Psoas muscle (tissue), 8 donors: Measurements from ENCODE around the gene PROKR2. TPM values are rescaled to one million over a fixed set of nuclear protein-coding genes. Genes with fewer than 3 reads are reported as not detected.

Experiments
- ATAC-seq, 4 donors: fragments of 200-7000 bp; cut with Tn5 transposase; one replicate each; pipeline ENCODE4 v1.9.1; 2020; ENCODE audit warnings: moderate library complexity in 3 of 4, mild to moderate bottlenecking in 2 of 4
- DNase-seq, 2 donors: peaks; one replicate each; pipeline ENCODE4 v3.0.0-alpha.2; 2020
- H3K27ac ChIP-seq: fragments of 200-600 bp; one replicate; pipeline ENCODE4 v1.8.0; 2022
- H3K27me3 ChIP-seq, 3 donors: fragments of 200-600 bp in 1 of 3; one replicate each; pipeline versions ENCODE4 v1.6.1 to v1.8.0; 2013 to 2022; ENCODE audit warnings: low read length in 2 of 3, mild to moderate bottlenecking in 2 of 3, moderate library complexity in 1 of 3; ENCODE audit not compliant: insufficient read depth in 3 of 3
- H3K36me3 ChIP-seq, 2 donors: fragments of 200-600 bp in 1 of 2; one replicate each; pipeline versions ENCODE4 v1.6.1 to v1.8.0; 2013 to 2022; ENCODE audit warnings: low read depth in 1 of 2, mild to moderate bottlenecking in 1 of 2, moderate library complexity in 1 of 2; ENCODE audit not compliant: insufficient read depth in 1 of 2
- H3K4me1 ChIP-seq: fragments of 200-600 bp; one replicate; pipeline ENCODE4 v1.8.0; 2022
- H3K4me3 ChIP-seq: fragments of 200-600 bp; one replicate; pipeline ENCODE4 v1.8.0; 2022; ENCODE audit warnings: mild to moderate bottlenecking
- H3K9me3 ChIP-seq: fragments of 200-600 bp; one replicate; pipeline ENCODE4 v1.8.0; 2022
- CTCF ChIP-seq: fragments of 200-600 bp; IDR thresholded peaks from one replicate; pipeline ENCODE4 v1.8.0; 2022; ENCODE audit warnings: antibody characterized with exemption
- WGBS, 3 donors: extraction: QIAGEN DNeasy Blood & Tissue Kit; methylation state at CpG; one replicate each; pipeline versions ENCODE4 v1.1.6 to v1.1.7; 2013; 5-methylcytosine and 5-hydroxymethylcytosine counted together
- intact Hi-C, 2 donors: fragments of 100-400 bp; cut with DNase I; formaldehyde crosslinking; loops; one replicate each; pipeline versions ENCODE4 v1.11.0 to v1.14.2; 2022
- polyA plus RNA-seq, 3 donors: library from polyadenylated mRNA; stranded (reverse); fragments of 200-250 nt; gene quantifications; one replicate each; pipeline ENCODE4 v1.2.3, GENCODE V29; 2013
- total RNA-seq, 4 donors: library from RNA; stranded (reverse); fragmentation: NEBNext Ultra II Directional in 2 of 4; extraction: Animal tissue kit (Norgen Biotek cat#: 25700) in 2 of 4; gene quantifications; one replicate each; pipeline versions ENCODE4 v1.2.1 to v1.2.4, GENCODE V29; 2021 to 2023
- donor health status: healthy with polysubstance abuse.
- donor health status: DM: no; HTN: no; CAD: no; lungs with moderate emphysema.
- donor health status: Bipolar disorder and iron deficiency.
- donor health status: healthy.
- donor health status: DM: yes; HTN: yes; CAD: no.
- donor health status: DM: no; HTN: no; CAD: no.
- donor health status: DM: no; HTN: no; CAD: no.
- donor health status: DM: yes; HTN: yes; CAD: no.

PROKR2 gene
- total and polyA plus RNA-seq, 7 donors = not detected

- H3K4me3 ChIP-seq = no peak overlapping the region
- TF ChIP-seq CTCF = no peak
- H3K9me3 ChIP-seq = no peaks in the 10 kb centered on the region
- DNase-seq = no peak
- H3K27me3 ChIP-seq = no peaks in the 10 kb centered on the region
- no peaks in the 10 kb centered on the region for H3K4me1 ChIP-seq
- intact Hi-C loops = no loop called here
- ATAC-seq = no peak
- H3K27ac ChIP-seq = no peak overlapping the region
- 60 to 79% (median 74%) methylated on average over 5 of the region's 5 CpGs for WGBS, 3 donors
- H3K36me3 ChIP-seq = no peaks in the 10 kb centered on the region
Observed at GRCh38 chr20:5298811-5299210, 17.9 kb downstream of the PROKR2 start.

GRCh38 chr20:5297280-5298004, 19.3 kb downstream of the PROKR2 start:
- TF ChIP-seq CTCF = no peak
- no peaks in the 10 kb centered on the region for H3K27me3 ChIP-seq
- H3K9me3 ChIP-seq = no peaks in the 10 kb centered on the region
- no peak overlapping the region for H3K27ac ChIP-seq
- H3K4me1 ChIP-seq = no peaks in the 10 kb centered on the region
- intact Hi-C loops = no loop called here
- DNase-seq (no peak), ATAC-seq (no peak)
- H3K4me3 ChIP-seq = no peak overlapping the region
- 37 to 39% (median 39%) methylated on average over 11 of the region's 11 CpGs for WGBS, 3 donors
- no peaks in the 10 kb centered on the region for H3K36me3 ChIP-seq

GRCh38 chr20:5290596-5290995, 26.2 kb downstream of the PROKR2 start:
- Histone ChIP-seq H3K9me3 (peaks cover 11% of the 10 kb centered on the region), H3K36me3 (no peaks in the 10 kb centered on the region), H3K27me3 (no peaks in the 10 kb centered on the region), H3K4me1 (no peaks in the 10 kb centered on the region), H3K4me3 (no peak overlapping the region), H3K27ac (no peak overlapping the region)
- intact Hi-C loops = no loop called here
- DNase-seq (no peak), ATAC-seq (no peak)
- TF ChIP-seq CTCF = no peak
- 75 to 82% (median 79%) methylated on average over 6 of the region's 6 CpGs for WGBS, 3 donors

GRCh38 chr20:5282561-5282960, 34.2 kb downstream of the PROKR2 start:
- 55 to 74% (median 64%) methylated on average over 4 of the region's 4 CpGs for WGBS, 3 donors

More at GRCh38 chr20:5282561-5282960, 34.2 kb downstream of the PROKR2 start:
- ATAC-seq = no peak
- DNase-seq = no peak
- Histone ChIP-seq H3K27me3 (peaks cover 0 to 2% (median 0%) of the 10 kb centered on the region in 3 donors), H3K27ac (no peak overlapping the region), H3K9me3 (peaks cover 11% of the 10 kb centered on the region), H3K36me3 (no peaks in the 10 kb centered on the region), H3K4me3 (no peak overlapping the region), H3K4me1 (no peaks in the 10 kb centered on the region)
- intact Hi-C loops = no loop called here
- TF ChIP-seq CTCF = no peak
